GM08714 (cell line): ENCODE measurements around the gene EHD3.

Source experiments
- H3K4me3 ChIP-seq: fragments of 200-500 bp; sonication (Bioruptor generic); 2 replicates; pipeline ENCODE4 v1.5.1; 2014; ENCODE audit warnings: mild to moderate bottlenecking, low read length, inconsistent platforms
- ZNF274 ChIP-seq: IDR thresholded peaks from 2 replicates; pipeline ENCODE4 v1.6.1; 2012; ENCODE audit warnings: mild to moderate bottlenecking, low read depth, low read length

The EHD3 gene

DNA sequence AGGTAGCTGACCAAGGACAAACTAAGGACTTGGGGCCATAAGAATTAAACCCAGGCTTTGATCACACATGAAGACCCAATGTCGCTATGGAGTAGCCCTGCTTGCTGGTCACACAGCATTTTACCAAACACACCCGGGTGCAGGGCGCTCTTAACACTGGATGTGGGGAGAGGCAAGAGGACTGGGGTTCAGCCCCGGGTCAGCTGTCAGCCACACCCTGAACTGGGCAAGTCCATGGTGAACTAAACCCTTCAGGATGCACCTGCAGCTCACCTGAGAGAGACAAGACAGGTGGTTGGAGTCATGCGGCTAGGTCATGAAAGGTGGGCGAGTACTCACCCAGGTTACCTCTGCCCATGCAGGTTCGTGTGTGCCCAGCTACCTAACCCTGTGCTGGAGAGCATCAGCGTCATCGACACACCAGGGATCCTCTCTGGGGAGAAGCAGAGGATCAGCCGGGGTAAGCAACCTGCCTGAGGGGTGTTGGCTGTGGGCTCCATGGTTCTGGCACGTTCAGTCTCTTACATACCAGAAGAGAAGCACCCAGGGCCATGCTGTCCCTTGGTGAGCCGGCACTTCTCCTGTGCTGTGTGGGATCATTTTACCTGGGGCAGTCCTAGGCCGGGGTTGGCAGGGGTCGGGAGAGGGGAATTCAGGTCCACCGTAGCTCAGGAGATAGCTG, 15.2 kb downstream of the EHD3 start:
- no peak overlapping the region for H3K4me3 ChIP-seq
- TF ChIP-seq ZNF274: no peak

DNA sequence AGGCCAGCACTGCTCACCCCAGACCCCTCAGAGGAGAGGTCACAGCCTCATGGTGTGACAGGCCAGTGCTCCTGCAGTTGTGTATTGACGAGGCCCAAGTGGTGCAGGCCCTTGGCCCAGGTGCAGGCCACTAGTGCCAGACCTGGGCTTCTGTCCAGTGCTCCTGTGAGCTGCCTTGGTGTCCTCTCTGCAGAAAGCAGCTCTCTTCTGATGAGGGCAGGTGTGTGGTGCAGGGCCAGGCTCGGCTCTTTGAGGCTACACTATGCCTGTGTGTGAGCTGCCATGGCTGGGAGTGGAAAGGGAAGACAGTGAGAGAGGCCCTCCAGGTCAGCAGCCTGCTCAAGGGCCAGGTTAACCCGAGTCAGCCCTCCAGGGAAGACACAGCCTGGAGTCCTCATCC, 17.1 kb downstream of the EHD3 start:
- TF ChIP-seq ZNF274: no peak
- no peak overlapping the region for H3K4me3 ChIP-seq

DNA sequence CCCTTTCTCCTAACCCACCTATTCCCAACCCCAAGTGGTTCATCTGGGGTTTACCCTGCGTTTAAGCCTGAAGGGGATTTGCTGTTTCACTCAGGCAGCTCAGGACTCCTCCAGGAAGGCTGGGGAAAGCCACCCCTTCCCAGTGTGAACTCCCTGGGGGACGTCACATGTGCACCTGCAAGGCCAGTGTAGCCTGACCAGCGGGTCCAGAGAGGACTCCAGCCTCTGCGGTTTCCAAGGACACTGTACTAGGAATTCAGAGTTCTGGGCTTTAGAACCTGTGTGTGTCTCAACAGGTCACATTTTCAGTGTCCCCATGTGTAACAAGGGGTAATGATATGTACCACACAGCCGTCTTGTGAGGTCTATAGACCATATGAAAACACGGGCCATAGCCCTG, 17.9 kb downstream of the EHD3 start:
- TF ChIP-seq ZNF274: no peak
- no peak overlapping the region for H3K4me3 ChIP-seq

DNA sequence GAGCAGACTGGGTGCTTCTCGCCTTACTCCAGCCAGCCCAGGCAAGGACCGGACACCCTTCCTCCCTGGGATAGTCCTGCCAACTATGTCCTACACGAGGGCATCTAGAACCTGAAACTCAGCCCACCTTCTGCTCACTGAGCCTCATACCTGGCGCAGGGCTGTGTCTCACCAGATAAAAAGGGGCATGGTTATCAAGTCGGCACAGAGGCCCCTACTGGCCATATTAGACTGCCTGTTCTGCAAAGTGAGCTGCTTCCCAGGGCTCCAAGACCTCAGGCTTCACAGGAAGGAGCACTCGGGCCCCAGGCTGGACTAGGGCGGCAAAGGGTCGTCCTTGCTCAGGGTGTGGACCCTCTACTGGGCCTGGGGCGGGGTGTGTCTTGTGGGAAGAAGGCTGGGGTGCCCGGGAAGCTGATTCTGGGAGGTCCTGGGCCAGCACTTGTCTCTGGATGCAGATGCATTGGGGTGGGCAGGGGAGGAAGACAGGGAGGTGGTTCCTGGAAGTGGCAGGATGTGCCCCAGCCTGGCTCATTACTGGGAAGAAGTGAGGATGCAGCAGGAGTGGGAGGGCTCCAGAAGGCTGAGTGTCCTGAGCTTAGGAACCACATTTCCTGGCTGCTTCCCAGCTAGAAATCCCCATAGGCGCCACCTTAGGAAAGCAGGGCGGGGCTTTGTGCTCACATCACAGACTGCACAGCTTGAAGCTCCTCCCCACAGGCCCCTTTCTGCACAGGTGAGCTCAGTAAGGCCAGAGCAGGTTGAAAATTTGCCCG, 19.6 kb downstream of the EHD3 start:
- H3K4me3 ChIP-seq: no peak overlapping the region
- TF ChIP-seq ZNF274: no peak

DNA sequence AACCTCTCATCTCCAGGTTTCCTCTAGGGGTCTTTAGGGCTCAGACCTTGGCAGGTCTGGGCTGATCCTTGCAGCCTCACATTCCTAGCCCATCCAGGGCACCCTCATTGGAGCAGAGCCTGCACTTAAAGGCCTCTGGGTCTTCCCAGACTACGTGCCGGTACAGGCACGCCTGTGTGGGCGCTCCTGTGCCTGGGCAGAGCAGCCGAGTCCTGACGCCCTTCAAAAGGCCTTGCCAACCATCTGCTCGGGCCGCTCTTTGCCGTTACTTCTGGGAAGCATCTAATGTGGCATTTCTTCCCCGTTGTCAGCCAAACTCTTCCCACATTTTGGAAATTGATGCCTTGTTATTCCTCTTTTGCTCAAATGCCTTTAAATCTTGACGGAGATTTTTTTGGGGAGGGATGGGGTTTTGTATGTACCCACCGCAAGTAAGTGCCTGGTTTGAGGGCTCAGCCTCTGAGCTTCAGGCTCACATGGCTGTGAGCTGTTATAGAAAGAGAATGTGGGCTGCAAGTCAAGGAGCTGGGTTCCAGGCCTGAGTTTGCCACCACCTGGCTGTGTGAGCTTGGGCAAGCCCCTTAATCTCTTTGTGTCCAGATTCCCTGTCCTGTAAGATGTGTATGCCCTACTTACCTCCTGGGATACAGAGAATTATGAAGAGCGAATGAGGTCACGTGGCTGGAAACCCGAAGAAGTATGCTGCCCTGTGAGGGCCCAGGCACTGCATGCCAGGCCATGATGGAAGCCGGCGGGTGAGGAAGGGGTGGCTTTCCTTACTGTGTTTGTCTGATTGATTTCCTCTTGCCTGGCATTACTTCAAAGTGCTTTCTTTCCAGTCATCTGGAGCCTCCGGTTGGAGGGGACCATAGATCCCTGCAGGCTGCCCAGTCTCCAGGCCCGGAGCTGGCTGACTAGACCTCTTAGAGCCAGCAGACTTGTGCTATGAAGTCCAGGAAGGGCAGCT, 20.6 kb downstream of the EHD3 start:
- no peak overlapping the region for H3K4me3 ChIP-seq
- TF ChIP-seq ZNF274: no peak

DNA sequence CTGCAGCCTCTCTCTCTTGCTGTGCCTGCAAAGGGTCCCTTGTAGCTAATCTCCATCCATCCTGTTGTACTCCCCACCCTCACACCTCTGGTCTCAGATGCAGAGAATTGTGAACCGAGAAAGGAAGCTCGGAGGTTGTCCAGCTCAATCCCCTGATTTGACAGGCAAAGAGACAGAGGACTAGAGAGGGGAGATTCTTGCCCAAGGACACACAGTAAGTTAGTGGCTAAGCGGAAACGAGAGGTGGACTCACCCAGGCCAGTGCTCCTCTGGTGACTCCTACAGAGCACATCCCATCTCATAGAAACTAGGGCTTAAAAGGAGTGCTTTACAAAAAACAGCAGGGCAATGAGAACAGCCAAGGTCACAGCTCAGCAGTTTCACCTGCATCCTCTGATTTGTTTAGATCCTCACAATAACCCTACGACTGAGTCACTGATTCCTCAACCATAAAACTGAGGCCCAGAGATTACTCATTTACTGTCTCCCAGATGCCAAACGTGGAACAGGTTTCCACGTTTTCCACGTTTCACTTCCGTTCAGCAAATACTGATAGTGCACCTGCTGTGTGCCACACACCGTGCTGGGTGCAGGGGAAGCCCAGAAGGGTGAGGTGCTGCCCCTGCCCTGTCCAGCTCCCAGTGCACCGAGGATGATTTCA, 22.1 kb downstream of the EHD3 start:
- H3K4me3 ChIP-seq: no peak overlapping the region
- no peak for TF ChIP-seq ZNF274

DNA sequence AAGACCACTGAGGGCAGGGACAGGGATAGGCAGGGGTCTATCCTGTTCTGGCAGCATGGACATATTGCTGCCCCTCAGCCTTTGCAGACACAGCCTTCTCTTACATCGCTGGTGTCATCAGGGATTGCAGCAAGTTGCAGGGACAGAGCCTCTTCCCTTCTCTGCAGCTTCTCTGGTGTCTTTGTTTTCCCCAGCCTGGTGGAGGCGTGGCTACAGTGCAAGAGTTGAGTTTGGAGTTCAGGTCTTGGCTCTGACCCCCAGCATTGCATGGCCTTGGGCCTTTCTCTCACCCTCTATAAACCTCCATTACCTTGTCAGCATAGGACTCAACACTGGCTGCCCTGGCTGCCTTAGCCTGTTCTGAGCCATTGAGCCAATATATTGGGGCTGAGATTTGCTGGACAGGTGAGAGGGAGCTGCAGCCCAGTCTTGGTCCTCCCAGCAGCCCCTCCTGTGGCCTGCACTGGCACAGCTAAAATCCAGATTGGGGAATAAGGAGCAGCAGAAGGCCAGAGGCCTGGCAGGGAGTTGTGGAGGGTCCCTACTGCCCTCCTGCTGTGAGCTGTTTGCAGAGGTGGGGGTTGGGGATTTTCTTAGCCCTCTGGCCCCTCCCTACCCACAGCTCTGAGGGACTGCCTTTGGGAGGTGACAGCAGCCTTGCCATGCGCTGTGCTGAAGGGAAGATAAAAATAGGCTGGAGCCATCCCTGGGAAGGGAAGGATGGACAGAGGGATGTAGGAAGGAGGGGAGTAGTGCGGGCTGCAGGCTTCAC, 22.8 kb downstream of the EHD3 start:
- no peak for TF ChIP-seq ZNF274

DNA sequence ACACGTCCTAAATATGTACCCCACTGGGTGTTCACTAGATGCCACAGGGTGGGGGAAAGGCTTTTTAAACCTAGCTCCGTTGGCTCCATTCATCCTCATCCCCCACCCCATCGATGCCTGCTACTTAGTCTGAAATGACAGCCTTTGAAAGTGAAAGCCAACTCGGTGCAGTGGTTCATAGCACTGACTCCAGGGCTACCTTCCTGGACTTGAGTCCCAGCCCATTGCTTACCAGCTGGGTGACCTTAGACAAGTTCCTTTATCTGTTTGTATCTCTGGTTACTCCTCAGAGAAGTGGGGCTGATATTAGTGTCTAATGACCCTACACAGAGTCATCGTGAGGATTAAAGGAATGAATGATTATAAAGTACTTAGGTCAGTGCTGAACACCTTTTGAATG, 24.4 kb downstream of the EHD3 start:
- no peak for TF ChIP-seq ZNF274
- no peak overlapping the region for H3K4me3 ChIP-seq

More for the DNA sequence above, 22.8 kb downstream of the EHD3 start:
- H3K4me3 ChIP-seq: no peak overlapping the region

DNA sequence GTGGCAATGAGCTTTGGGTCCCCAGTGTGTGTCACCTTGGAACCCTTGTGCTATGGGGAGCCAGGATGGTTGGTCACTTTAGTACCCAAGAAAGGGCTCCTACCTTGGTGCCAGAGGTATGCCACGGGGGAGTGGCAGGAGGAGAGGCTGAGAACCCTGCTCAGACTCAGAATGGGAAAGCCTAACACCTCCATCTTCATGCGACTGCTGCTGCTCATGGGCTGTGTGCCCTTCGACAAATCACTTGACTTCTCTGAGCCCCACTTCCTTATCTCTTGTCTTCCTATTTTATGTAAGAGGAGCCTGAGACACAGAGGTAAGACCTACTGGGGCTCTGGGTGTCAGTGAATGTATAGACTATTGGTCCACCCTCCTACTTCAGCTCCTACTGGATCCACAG, 25.1 kb downstream of the EHD3 start:
- no peak for TF ChIP-seq ZNF274
- no peak overlapping the region for H3K4me3 ChIP-seq

DNA sequence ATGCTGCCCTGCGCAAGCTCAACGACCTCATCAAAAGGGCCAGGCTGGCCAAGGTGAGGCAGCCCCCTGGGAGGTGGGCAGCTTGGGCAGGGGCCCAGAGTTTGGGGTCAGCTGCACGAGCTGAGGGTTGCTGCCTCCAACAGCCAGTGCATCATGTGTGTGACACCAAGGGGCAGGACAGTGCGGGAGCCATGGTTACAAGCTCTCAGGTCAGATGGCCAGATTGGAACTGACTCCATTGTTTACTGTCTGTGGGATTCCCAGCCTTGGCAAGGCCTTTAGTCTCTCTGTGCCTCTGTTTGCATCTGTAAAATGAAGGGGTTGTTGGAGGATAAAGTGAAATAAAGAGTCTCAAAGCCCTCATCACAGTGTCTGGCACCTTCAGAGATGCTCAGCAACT, 26.9 kb downstream of the EHD3 start:
- TF ChIP-seq ZNF274: no peak

DNA sequence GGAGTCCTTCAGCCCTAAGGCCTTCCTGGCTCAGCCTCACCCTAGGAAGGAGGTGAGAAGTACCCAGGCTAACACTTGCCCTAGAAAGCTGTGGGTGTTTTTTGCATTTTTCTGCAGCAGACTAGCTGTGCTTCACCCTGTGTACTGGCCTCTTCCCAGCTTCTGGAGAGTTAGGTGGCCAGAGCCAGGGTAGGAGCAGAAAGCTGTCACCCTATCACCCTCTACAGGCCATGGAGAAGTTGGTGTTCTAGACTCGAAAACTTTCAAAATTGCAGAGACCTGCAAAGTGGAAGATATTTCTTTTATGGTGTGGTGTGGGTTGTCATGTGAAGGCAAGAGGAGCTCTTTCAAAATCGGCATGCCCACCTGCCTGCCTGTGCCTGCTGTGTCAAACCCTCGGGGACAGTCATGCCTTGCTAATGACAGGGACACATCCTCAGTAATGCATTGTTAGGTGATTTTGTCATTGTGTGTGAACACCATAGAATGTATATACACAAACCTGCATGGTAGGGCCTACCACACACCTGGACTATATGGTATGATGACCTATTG, 29.8 kb downstream of the EHD3 start:
- no peak for TF ChIP-seq ZNF274

More for the DNA sequence above, 26.9 kb downstream of the EHD3 start:
- no peak overlapping the region for H3K4me3 ChIP-seq

DNA sequence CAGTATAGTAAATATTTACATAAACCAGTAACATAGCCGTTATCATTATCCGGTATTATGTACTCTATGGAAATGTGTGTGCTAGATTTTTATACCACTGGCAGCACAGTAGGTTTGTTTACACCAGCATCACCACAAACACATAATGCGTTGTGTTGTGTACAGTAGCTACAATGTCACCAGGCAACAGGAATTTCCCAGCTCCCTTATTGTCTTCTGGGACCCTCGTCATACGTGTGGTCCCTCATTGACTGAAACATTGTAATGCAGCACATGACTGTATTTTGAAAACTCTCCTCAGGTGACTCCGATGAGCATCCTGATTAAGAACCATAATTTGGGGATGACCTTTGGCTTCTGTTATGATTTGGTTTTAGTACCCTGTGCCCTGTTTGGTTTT, 31.3 kb downstream of the EHD3 start:
- TF ChIP-seq ZNF274: no peak

More for the DNA sequence above, 29.8 kb downstream of the EHD3 start:
- H3K4me3 ChIP-seq: no peak overlapping the region

DNA sequence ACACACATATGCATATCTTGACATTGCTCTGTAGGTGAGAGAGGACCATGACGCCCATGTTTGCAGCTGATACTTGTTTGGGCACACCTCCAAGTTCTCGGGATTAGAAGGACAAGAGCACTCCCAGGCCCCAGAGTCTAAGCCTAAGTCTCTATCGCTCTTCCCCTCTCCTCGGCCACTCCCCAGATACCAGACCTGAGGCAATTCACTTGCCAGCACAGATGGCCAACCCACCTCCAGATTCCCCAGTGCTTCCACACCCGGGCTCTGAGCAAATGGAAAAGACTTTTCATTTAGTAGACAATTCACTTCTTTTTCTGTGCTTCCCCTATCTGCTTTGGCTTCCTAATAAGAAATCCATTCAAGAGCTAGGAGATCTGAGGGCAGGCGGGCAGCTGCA, 32.9 kb downstream of the EHD3 start:
- no peak overlapping the region for H3K4me3 ChIP-seq
- no peak for TF ChIP-seq ZNF274

More for the DNA sequence above, 31.3 kb downstream of the EHD3 start:
- no peak overlapping the region for H3K4me3 ChIP-seq
